HG03108 (cell line): Measurements from ENCODE around the gene TERC.
"Not testable (repeated sequence)": the region's sequence is repeated elsewhere in the genome, so short reads cannot be mapped to it uniquely, and the experiment has no call there.

Source experiments
- ATAC-seq: cut with Tn5 transposase; IDR thresholded peaks from one replicate; pipeline ENCODE4 v1.9.1; 2021; ENCODE audit warnings: moderate library complexity; ENCODE audit not compliant: unreplicated experiment

Gene TERC

GRCh38 chr3:169772305-169772896, 7.5 kb upstream of the TERC start:
- peak; percentile 23 for ATAC-seq

GRCh38 chr3:169771497-169772304, 6.8 kb upstream of the TERC start:
- ATAC-seq = no peak

- peak; percentile 15 for ATAC-seq
These were observed 4.7 kb upstream of the TERC start, which contains the start of gene ACTRT3 for GRCh38 chr3:169769287-169770181. Gene ACTRT3, minus strand, starts transcription at chr3:169769561. Its CDS starts 41 bp downstream, at chr3:169769520.

GRCh38 chr3:169764312-169764881, 463 bp downstream of the TERC start:
- peak; percentile 28 for ATAC-seq

- no peak for ATAC-seq
These were observed 4.4 kb downstream of the TERC start for GRCh38 chr3:169760479-169760878.

- peak; percentile 68 for ATAC-seq
These were observed 5.6 kb downstream of the TERC start for GRCh38 chr3:169759256-169759655.

GRCh38 chr3:169758359-169758994, 6.4 kb downstream of the TERC start:
- no peak for ATAC-seq

GRCh38 chr3:169755488-169755887, 9.4 kb downstream of the TERC start:
- no peak for ATAC-seq

- ATAC-seq = no peak
These were observed 10.1 kb downstream of the TERC start for GRCh38 chr3:169754711-169755110.

GRCh38 chr3:169751875-169752274, 13.0 kb downstream of the TERC start:
- ATAC-seq = no peak

- no peak for ATAC-seq
These were observed 14.2 kb downstream of the TERC start for GRCh38 chr3:169750665-169751064.

GRCh38 chr3:169748670-169749069, 16.2 kb downstream of the TERC start:
- ATAC-seq = no peak

- no peak for ATAC-seq
These were observed 17.9 kb downstream of the TERC start for GRCh38 chr3:169746924-169747323.

GRCh38 chr3:169744366-169745054, 20.4 kb downstream of the TERC start:
- no peak for ATAC-seq

- ATAC-seq = no peak
These were observed 25.8 kb downstream of the TERC start for GRCh38 chr3:169739067-169739466.

GRCh38 chr3:169731857-169732256, 33.0 kb downstream of the TERC start:
- ATAC-seq = not testable (repeated sequence)

GRCh38 chr3:169722724-169723123, 42.1 kb downstream of the TERC start:
- ATAC-seq = no peak

- ATAC-seq = not testable (repeated sequence)
These were observed 46.4 kb downstream of the TERC start for GRCh38 chr3:169718415-169718814.
